Loucy (cell line): ENCODE data around the gene BRI3.

Experiments
- H2AFZ ChIP-seq: fragments of 200-600 bp; sonication (generic); 2 replicates; pipeline ENCODE4 v1.6.0; 2016; ENCODE audit warnings: antibody characterized with exemption, mild to moderate bottlenecking, low read length, moderate library complexity
- H3F3A ChIP-seq: fragments of 200-600 bp; 2 replicates; pipeline ENCODE4 v1.6.0; 2016; ENCODE audit warnings: antibody characterized with exemption, low read depth, mild to moderate bottlenecking
- H3K27me3 ChIP-seq: fragments of 200-600 bp; sonication (generic); 2 replicates; pipeline ENCODE4 v1.6.1; 2014; ENCODE audit warnings: low read length, mild to moderate bottlenecking; ENCODE audit not compliant: insufficient read depth, poor library complexity, severe bottlenecking
- H3K36me3 ChIP-seq: fragments of 200-600 bp; sonication (generic); 2 replicates; pipeline ENCODE4 v1.6.1; 2016; ENCODE audit warnings: low read length; ENCODE audit not compliant: insufficient read depth
- H3K4me1 ChIP-seq: fragments of 200-600 bp; sonication (generic); 2 replicates; pipeline ENCODE4 v1.5.1; 2014; ENCODE audit warnings: low read length, mild to moderate bottlenecking; ENCODE audit not compliant: insufficient read depth, poor library complexity, severe bottlenecking
- H3K4me2 ChIP-seq: fragments of 200-600 bp; sonication (generic); 2 replicates; pipeline ENCODE4 v1.6.0; 2014; ENCODE audit warnings: antibody characterized with exemption, low read length, low read depth, mild to moderate bottlenecking; ENCODE audit not compliant: poor library complexity, severe bottlenecking
- H3K4me3 ChIP-seq: fragments of 200-600 bp; sonication (generic); 2 replicates; pipeline ENCODE4 v1.5.1; 2014; ENCODE audit warnings: low read length, mild to moderate bottlenecking, mixed read lengths; ENCODE audit not compliant: poor library complexity, severe bottlenecking
- H3K79me2 ChIP-seq: fragments of 200-600 bp; sonication (generic); 2 replicates; pipeline ENCODE4 v1.6.1; 2014; ENCODE audit warnings: low read length; ENCODE audit not compliant: insufficient read depth
- H3K9ac ChIP-seq: fragments of 200-600 bp; sonication (generic); 2 replicates; pipeline ENCODE4 v1.6.0; 2014; ENCODE audit warnings: mild to moderate bottlenecking, low read depth, low read length, moderate library complexity; ENCODE audit not compliant: poor library complexity, severe bottlenecking
- H3K9me2 ChIP-seq: fragments of 200-600 bp; sonication (generic); replicated peaks from 2 replicates; pipeline ENCODE4 v1.6.1; 2016; ENCODE audit warnings: low read depth, low read length, mixed read lengths
- H3K9me3 ChIP-seq: fragments of 200-600 bp; sonication (generic); 2 replicates; pipeline ENCODE4 v1.6.1; 2014; ENCODE audit warnings: mild to moderate bottlenecking, antibody characterized with exemption, low read length, low read depth; ENCODE audit not compliant: insufficient read depth
- H4K20me1 ChIP-seq: fragments of 200-600 bp; sonication (generic); 2 replicates; pipeline ENCODE4 v1.6.0; 2014; ENCODE audit warnings: antibody characterized with exemption, low read length, mild to moderate bottlenecking; ENCODE audit not compliant: insufficient read depth, poor library complexity, severe bottlenecking
- CTCF ChIP-seq: fragments of 200-600 bp; sonication (generic); conservative IDR thresholded peaks from 2 replicates; pipeline ENCODE4 v1.5.1; 2014; ENCODE audit warnings: mild to moderate bottlenecking, antibody characterized with exemption, low read length
- EZH2phosphoT487 ChIP-seq: fragments of 200-600 bp; IDR thresholded peaks from 2 replicates; pipeline ENCODE4 v1.6.1; 2018; ENCODE audit warnings: antibody characterized with exemption, mild to moderate bottlenecking, moderate library complexity, borderline replicate concordance

BRI3 gene

GRCh38 chr7:98334081-98334480, 52.6 kb downstream of the BRI3 start:
- no peaks in the 10 kb centered on the region for H3K9me3 ChIP-seq
- H3F3A ChIP-seq: no peaks in the 10 kb centered on the region
- TF ChIP-seq CTCF (no peak), EZH2phosphoT487 (no peak)
- H3K9me2 ChIP-seq: no peaks in the 10 kb centered on the region
- no peaks in the 10 kb centered on the region for H3K27me3 ChIP-seq
- no peak overlapping the region for H3K9ac ChIP-seq
- no peaks in the 10 kb centered on the region for H4K20me1 ChIP-seq
- H3K4me1 ChIP-seq: no peaks in the 10 kb centered on the region
- no peak overlapping the region for H3K4me3 ChIP-seq
- H3K36me3 ChIP-seq: no peaks in the 10 kb centered on the region
- H3K79me2 ChIP-seq: no peaks in the 10 kb centered on the region
- H3K4me2 ChIP-seq: no peak overlapping the region
- no peak overlapping the region for H2AFZ ChIP-seq

GRCh38 chr7:98335411-98335977, 54.0 kb downstream of the BRI3 start:
- H3K36me3 ChIP-seq: no peaks in the 10 kb centered on the region
- no peak overlapping the region for H3K4me3 ChIP-seq
- H4K20me1 ChIP-seq: no peaks in the 10 kb centered on the region
- no peak overlapping the region for H2AFZ ChIP-seq
- no peak overlapping the region for H3K4me2 ChIP-seq
- H3K79me2 ChIP-seq: no peaks in the 10 kb centered on the region
- TF ChIP-seq CTCF (no peak), EZH2phosphoT487 (no peak)
- no peaks in the 10 kb centered on the region for H3K27me3 ChIP-seq
- no peak overlapping the region for H3K9ac ChIP-seq
- H3K9me2 ChIP-seq: no peaks in the 10 kb centered on the region
- no peaks in the 10 kb centered on the region for H3K4me1 ChIP-seq
- H3K9me3 ChIP-seq: no peaks in the 10 kb centered on the region
- no peaks in the 10 kb centered on the region for H3F3A ChIP-seq

- Histone ChIP-seq H2AFZ (no peak overlapping the region), H3K4me1 (no peaks in the 10 kb centered on the region), H3K79me2 (no peaks in the 10 kb centered on the region), H3K9me3 (no peaks in the 10 kb centered on the region), H3K36me3 (no peaks in the 10 kb centered on the region), H3K4me3 (no peak overlapping the region), H4K20me1 (no peaks in the 10 kb centered on the region), H3K9me2 (no peaks in the 10 kb centered on the region), H3K27me3 (no peaks in the 10 kb centered on the region), H3K9ac (no peak overlapping the region), H3K4me2 (no peak overlapping the region), H3F3A (no peaks in the 10 kb centered on the region)
- TF ChIP-seq EZH2phosphoT487 (no peak), CTCF (no peak)
Measured at GRCh38 chr7:98338441-98338840, 57.0 kb downstream of the BRI3 start.
